ENCODE measurements around the gene MYO1H. TPM values are rescaled to one million over a fixed set of nuclear protein-coding genes. Genes with fewer than 3 reads are reported as not detected.

The MYO1H gene
- total RNA-seq, 4 donors from 2014 or later = not detected

- Histone ChIP-seq H3K9me3 (no peaks in the 10 kb centered on the region), H3K27ac (replicated peaks in 1 of 4) (no peak overlapping the region), H3K27me3 (no peaks in the 10 kb centered on the region), H3K4me1 (peaks cover 0 to 23% (median 18%) of the 10 kb centered on the region in 4 donors), H3K4me3 (no peak overlapping the region), H3K36me3 (no peaks in the 10 kb centered on the region)
- DNase-seq (ENCODE audit: extremely low spot score) = no peak
- TF ChIP-seq POLR2AphosphoS5 (IDR thresholded peaks at IDR 0.05) = no peak
- peak in 2 of 3 experiments; percentile 35 to 54 for TF ChIP-seq CTCF (IDR thresholded peaks at IDR 0.05)
- 71% methylated on average over 9 of the region's 9 CpGs for WGBS
- intact Hi-C loops (cut with DNase I) = no loop called here
Measured at GRCh38 chr12:109387425-109388166, 39.9 kb downstream of the MYO1H start.

GRCh38 chr12:109388167-109388563 lies 40.5 kb downstream of the MYO1H start:
- intact Hi-C loops (cut with DNase I) = no loop called here
- WGBS = 90% methylated on average over 3 of the region's 3 CpGs
- Histone ChIP-seq H3K27me3 (peaks cover 0 to 4% (median 0%) of the 10 kb centered on the region in 4 donors), H3K4me3 (no peak overlapping the region), H3K27ac (replicated peaks in 1 of 4) (no peak overlapping the region), H3K36me3 (no peaks in the 10 kb centered on the region), H3K4me1 (peaks cover 0 to 23% (median 18%) of the 10 kb centered on the region in 4 donors), H3K9me3 (no peaks in the 10 kb centered on the region)
- TF ChIP-seq POLR2AphosphoS5 (IDR thresholded peaks at IDR 0.05) (no peak), EP300 (IDR thresholded peaks at IDR 0.05) (no peak), CTCF (IDR thresholded peaks at IDR 0.05) (no peak), POLR2A (IDR thresholded peaks at IDR 0.05; ENCODE audit: low read depth) (no peak)
- no peak for DNase-seq (ENCODE audit: extremely low spot score)

- intact Hi-C loops (cut with DNase I) = no loop called here
Measured at GRCh38 chr12:109389146-109389545, 41.4 kb downstream of the MYO1H start.

GRCh38 chr12:109393437-109394345 lies 46.0 kb downstream of the MYO1H start:
- no peak overlapping the region for H3K4me3 ChIP-seq
- no peaks in the 10 kb centered on the region for H3K4me1 ChIP-seq
- TF ChIP-seq CTCF (IDR thresholded peaks at IDR 0.05) (peak; percentile 82 to 93 (median 84)), POLR2A (IDR thresholded peaks at IDR 0.05; ENCODE audit: low read depth) (no peak)
- H3K9me3 ChIP-seq = no peaks in the 10 kb centered on the region
- no peaks in the 10 kb centered on the region for H3K36me3 ChIP-seq
- 47% methylated on average over 8 of the region's 8 CpGs for WGBS
- no peak overlapping the region for H3K27ac ChIP-seq (replicated peaks in 1 of 4)
- no peak for DNase-seq (ENCODE audit: extremely low spot score)
- intact Hi-C loops (cut with DNase I) = no loop called here
- peaks cover 0 to 5% (median 0%) of the 10 kb centered on the region in 4 donors for H3K27me3 ChIP-seq

More at GRCh38 chr12:109389146-109389545, 41.4 kb downstream of the MYO1H start:
- Histone ChIP-seq H3K27me3 (peaks cover 0 to 5% (median 0%) of the 10 kb centered on the region in 4 donors), H3K4me3 (no peak overlapping the region), H3K36me3 (no peaks in the 10 kb centered on the region), H3K9me3 (no peaks in the 10 kb centered on the region), H3K4me1 (peaks cover 0 to 23% (median 18%) of the 10 kb centered on the region in 4 donors), H3K27ac (replicated peaks in 1 of 4) (no peak overlapping the region)
- no peak for DNase-seq (ENCODE audit: extremely low spot score)
- 85% methylated on average over 4 of the region's 4 CpGs for WGBS
- no peak for TF ChIP-seq CTCF (IDR thresholded peaks at IDR 0.05)
- TF ChIP-seq EP300 (IDR thresholded peaks at IDR 0.05) = no peak
- no peak for TF ChIP-seq POLR2AphosphoS5 (IDR thresholded peaks at IDR 0.05)
- no peak for TF ChIP-seq POLR2A (IDR thresholded peaks at IDR 0.05; ENCODE audit: low read depth)
